A549 (cell line): ENCODE measurements around the gene FOLR3. TPM values are rescaled to one million over a fixed set of nuclear protein-coding genes. Genes with fewer than 3 reads are reported as not detected.
A peak's percentile ranks its signal among the peaks of the same experiment; 100 is the strongest.

ENCODE experiments used
- ATAC-seq, 2 experiments: fragments of 200-7000 bp in 1 of 2; fragments of >200 bp in 1 of 2; cut with Nextera tagmentation in 1 of 2; cut with Tn5 transposase in 1 of 2; 3 replicates each; pipeline versions ENCODE4 v1.8.0 to v1.9.1; 2018 to 2020; ENCODE audit warnings: mild to moderate bottlenecking in 1 of 2, moderate library complexity in 1 of 2
- CTCF ChIA-PET: fragments of 300-600 bp; sonication (Branson Sonifier 250); formaldehyde crosslinking; extraction: SDS; loops from one replicate; lab custom pipeline; 2021; ENCODE audit warnings: antibody characterized with exemption, inconsistent platforms; lab: Yijun Ruan, JAX
- POLR2A ChIA-PET: fragments of 350-600 bp; formaldehyde crosslinking; extraction: SDS; loops from one replicate; lab custom pipeline; 2021; ENCODE audit warnings: antibody characterized with exemption, inconsistent platforms; lab: Yijun Ruan, JAX
- DNase-seq, 2 experiments: peaks; one replicate each; pipeline versions ENCODE4 v3.0.0 to v3.0.0-alpha.2; 2011 to 2016; ENCODE audit warnings: low read depth in 1 of 2, low spot score in 1 of 2
- FAIRE-seq: peaks from 2 replicates; lab custom pipeline; 2011; peaks lifted over from hg19 to GRCh38; lab: Jason Lieb, UNC
- H3K27ac ChIP-seq, 2 experiments: fragments of >200 bp; sonication (Bioruptor Twin); formaldehyde crosslinking; 3 replicates each; pipeline ENCODE4 v1.5.1; 2016 to 2017
- H3K4me1 ChIP-seq: fragments of >200 bp; sonication (Bioruptor Twin); formaldehyde crosslinking; 3 replicates; pipeline ENCODE4 v1.6.1; 2016
- H3K4me2 ChIP-seq: fragments of >200 bp; sonication (Bioruptor Twin); formaldehyde crosslinking; 3 replicates; pipeline ENCODE4 v1.6.1; 2016
- H3K4me3 ChIP-seq: fragments of >200 bp; sonication (Bioruptor Twin); formaldehyde crosslinking; 3 replicates; pipeline ENCODE4 v1.5.1; 2016
- H3K9me3 ChIP-seq: fragments of >200 bp; sonication (Bioruptor Twin); formaldehyde crosslinking; 3 replicates; pipeline ENCODE4 v1.6.1; 2016
- BHLHE40 ChIP-seq: IDR thresholded peaks from 2 replicates; pipeline ENCODE4 v1.6.1; 2012; ENCODE audit warnings: low read depth, low read length, inconsistent platforms
- CEBPB ChIP-seq, 2 experiments: fragments of >200 bp in 1 of 2; sonication (Bioruptor Twin) in 1 of 2; formaldehyde crosslinking in 1 of 2; IDR thresholded peaks; 2 replicates each; pipeline ENCODE4 v1.6.1; 2012 to 2016
- EP300 ChIP-seq, 2 experiments: fragments of >200 bp; sonication (Bioruptor Twin); formaldehyde crosslinking; IDR thresholded peaks; 2 replicates in 1 of 2; 3 replicates in 1 of 2; pipeline ENCODE4 v1.6.1; 2016 to 2017
- ESRRA ChIP-seq: fragments of 150-350 bp; IDR thresholded peaks from 2 replicates; pipeline ENCODE4 v1.6.1; 2014; ENCODE audit warnings: mild to moderate bottlenecking, low read length, borderline replicate concordance
- HES2 ChIP-seq: fragments of >200 bp; sonication (Bioruptor Twin); formaldehyde crosslinking; IDR thresholded peaks from 2 replicates; pipeline ENCODE4 v1.6.1; 2016
- MAFK ChIP-seq: fragments of 450-650 bp; IDR thresholded peaks from 2 replicates; pipeline ENCODE4 v1.6.1; 2014; ENCODE audit not compliant: partially characterized antibody
- NPAS2 ChIP-seq: fragments of 250-450 bp; sonication (Bioruptor Pico); IDR thresholded peaks from 2 replicates; pipeline ENCODE4 v1.8.0; 2022; ENCODE audit warnings: mild to moderate bottlenecking, moderate library complexity, borderline replicate concordance
- NR3C1 ChIP-seq: fragments of >200 bp; sonication (Bioruptor Twin); formaldehyde crosslinking; IDR thresholded peaks from 3 replicates; pipeline ENCODE4 v1.6.1; 2017
- PBX3 ChIP-seq: IDR thresholded peaks from 2 replicates; pipeline ENCODE4 v1.6.1; 2012
- POLR2A ChIP-seq: IDR thresholded peaks from 2 replicates; pipeline ENCODE4 v1.6.1; 2012; ENCODE audit warnings: mild to moderate bottlenecking, low read length
- RARB ChIP-seq: fragments of 250-450 bp; sonication (Bioruptor Pico); IDR thresholded peaks from 2 replicates; pipeline ENCODE4 v1.8.0; 2021; ENCODE audit warnings: mild to moderate bottlenecking, moderate library complexity
- REST ChIP-seq: fragments of 200-600 bp; sonication (generic); IDR thresholded peaks from 2 replicates; pipeline ENCODE4 v1.6.1; 2016; ENCODE audit warnings: antibody characterized with exemption, mild to moderate bottlenecking, moderate library complexity
- USF2 ChIP-seq: fragments of 450-650 bp; IDR thresholded peaks from 2 replicates; pipeline ENCODE4 v1.6.1; 2014; ENCODE audit warnings: antibody characterized with exemption
- WGBS: methylation state at CpG from one replicate; pipeline ENCODE4 v1.1.6; 2017; ENCODE audit errors: missing lambda C conversion rate; 5-methylcytosine and 5-hydroxymethylcytosine counted together
- polyA plus RNA-seq, 4 experiments: library from polyadenylated mRNA; depleted of rRNA in 3 of 4; stranded (reverse); fragments of >200 nt; fragmentation: RNase III in 1 of 4; extraction: RNeasy Plus Mini Kit Qiagen cat#74134 plus additional on column Dnase treatment in 1 of 4; gene quantifications; 2 replicates in 3 of 4; 3 replicates in 1 of 4; pipeline ENCODE4 v1.2.3, GENCODE V29; 2011 to 2017

FOLR3 gene
- polyA plus RNA-seq, 2 of the 4 experiments (the other 2 are of a cell fraction), result not detected

- POLR2A ChIA-PET, result no interaction called here
- Histone ChIP-seq H3K4me2 (no peak overlapping the region), H3K4me3 (no peak overlapping the region), H3K27ac (peak overlapping the region in 1 of 2 experiments; percentile 37; a peak in 2 of 6 replicates), H3K4me1 (peaks cover 17% of the 10 kb centered on the region; the same call in 2 of the 3 replicates), H3K9me3 (no peaks in the 10 kb centered on the region)
- WGBS, result 48% methylated on average over 4 of the region's 4 CpGs
- CTCF ChIA-PET, result interaction anchor here (0.6 to 5.7 kb wide), 46 partner anchors 10 to 501 kb away, joined by 3 to 48 read pairs (median 8); partner anchors contain the start of genes ANAPC15, TOMT and XNDC1N
- TF ChIP-seq EP300 (IDR thresholded peaks at IDR 0.05) (0 out of 5 replicates have a peak, but pooled peaks of 1 of the 2 experiments have one; percentile 24), MAFK (no peak)
- FAIRE-seq (no peak), DNase-seq (peak in 1 of 2 experiments; percentile 48), ATAC-seq (0 out of 6 replicates have a peak, but pooled peaks of 1 of the 2 experiments have one; percentile 22)
Measured at GRCh38 chr11:72144807-72145565, 9.5 kb downstream of the FOLR3 start.

GRCh38 chr11:72146625-72147024 is 11.1 kb downstream of the FOLR3 start:
- ChIA-PET CTCF (interaction anchor here (0.6 to 5.7 kb wide), 7 partner anchors 8 to 122 kb away, joined by 3 to 48 read pairs (median 4); partner anchors contain the start of gene TOMT), POLR2A (no interaction called here)
- Histone ChIP-seq H3K9me3 (no peaks in the 10 kb centered on the region), H3K4me3 (no peak overlapping the region), H3K4me2 (no peak overlapping the region), H3K27ac (0 out of 6 replicates have a peak overlapping the region, but pooled peaks of 1 of the 2 experiments have one; percentile 5), H3K4me1 (peaks cover 9% of the 10 kb centered on the region; the same call in 2 of the 3 replicates)
- DNase-seq, result no peak
- FAIRE-seq, result no peak
- 24% methylated on average over 2 of the region's 2 CpGs for WGBS
- TF ChIP-seq CEBPB (IDR thresholded peaks at IDR 0.05) (no peak), HES2 (no peak), EP300 (IDR thresholded peaks at IDR 0.05) (no peak)
- no peak for ATAC-seq

- POLR2A ChIA-PET, result no interaction called here
- CTCF ChIA-PET, result interaction anchor here (1.2 to 6.0 kb wide), 2 partner anchors 32 to 298 kb away, joined by 4 to 21 read pairs; no protein-coding TSS in a partner anchor
- no peak overlapping the region for H3K4me2 ChIP-seq
Measured at GRCh38 chr11:72150882-72151281, 15.4 kb downstream of the FOLR3 start.

More at GRCh38 chr11:72150882-72151281, 15.4 kb downstream of the FOLR3 start:
- H3K9me3 ChIP-seq, result no peaks in the 10 kb centered on the region
- no peak overlapping the region for H3K4me3 ChIP-seq
- FAIRE-seq (no peak), ATAC-seq (no peak), DNase-seq (no peak)
- 76% methylated on average over 4 of the region's 4 CpGs for WGBS
- H3K27ac ChIP-seq, result no peak overlapping the region
- TF ChIP-seq POLR2A, result no peak
- no peak for TF ChIP-seq RARB (CRISPR knock-in tag)
- no peak for TF ChIP-seq NPAS2 (CRISPR knock-in tag)
- no peak for TF ChIP-seq PBX3
- TF ChIP-seq BHLHE40, result no peak
- TF ChIP-seq USF2, result no peak
- no peak for TF ChIP-seq REST
- TF ChIP-seq NR3C1, result no peak
- no peak for TF ChIP-seq ESRRA
- no peaks in the 10 kb centered on the region for H3K4me1 ChIP-seq
